ENCODE results near the gene OXCT2.
"Not testable (repeated sequence)": the region's sequence is repeated elsewhere in the genome, so short reads cannot be mapped to it uniquely, and the experiment has no call there.

The OXCT2 gene

DNA sequence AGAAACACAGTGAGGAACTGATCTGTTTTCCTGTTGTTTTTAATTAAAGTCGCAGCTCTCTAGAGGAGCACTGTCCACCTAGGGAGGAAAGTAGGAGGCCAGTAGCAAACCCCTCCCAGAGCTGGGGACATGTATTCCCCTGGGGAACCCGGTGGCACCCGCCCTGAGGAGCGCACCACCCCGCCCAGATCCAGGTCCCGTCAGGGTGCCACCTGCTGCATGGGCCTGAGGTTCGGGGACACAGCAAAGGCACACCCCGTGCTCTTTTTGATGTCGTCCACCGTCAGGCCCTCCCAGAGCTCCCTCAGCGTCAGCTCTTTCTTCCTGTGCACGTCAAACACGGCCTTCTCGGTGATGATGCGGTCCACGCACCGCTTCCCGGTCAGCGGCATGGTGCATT is 1.6 kb downstream of the OXCT2 start:
- H3K4me1 Mint-ChIP-seq; H3K4me3 Mint-ChIP-seq; H3K9me3 Mint-ChIP-seq; H3K27ac Mint-ChIP-seq; H3K36me3 Mint-ChIP-seq (ENCODE audit: low read depth): not testable (repeated sequence)
- peaks cover 12% of the 10 kb centered on the region for H3K27me3 Mint-ChIP-seq (ENCODE audit: low read depth)

DNA sequence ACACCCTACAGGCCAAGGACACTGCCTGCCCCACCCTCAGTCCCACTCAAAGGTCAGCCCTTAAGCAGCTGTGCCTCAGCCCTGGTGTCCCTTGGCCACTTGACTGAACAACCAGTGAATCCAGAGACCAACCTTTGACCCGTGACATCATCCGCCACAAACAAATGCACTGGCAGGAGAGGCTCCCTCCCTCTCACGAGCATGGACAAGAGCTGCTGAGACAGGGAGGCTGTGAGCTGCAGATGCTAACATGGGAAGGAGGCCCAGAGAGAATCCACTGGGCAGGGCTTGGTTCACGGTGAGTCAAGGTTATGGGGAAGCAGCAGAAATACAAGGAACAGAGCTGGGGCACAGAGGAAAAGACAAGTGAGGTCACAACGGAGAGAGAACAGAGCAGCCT is 4.7 kb downstream of the OXCT2 start:
- not testable (repeated sequence) for H3K36me3 Mint-ChIP-seq (ENCODE audit: low read depth); H3K4me3 Mint-ChIP-seq; H3K4me1 Mint-ChIP-seq; H3K9me3 Mint-ChIP-seq
- H3K27me3 Mint-ChIP-seq (ENCODE audit: low read depth): peaks cover 12% of the 10 kb centered on the region
- peak overlapping the region in 1 of 3 experiments; percentile 56 for H3K27ac Mint-ChIP-seq

DNA sequence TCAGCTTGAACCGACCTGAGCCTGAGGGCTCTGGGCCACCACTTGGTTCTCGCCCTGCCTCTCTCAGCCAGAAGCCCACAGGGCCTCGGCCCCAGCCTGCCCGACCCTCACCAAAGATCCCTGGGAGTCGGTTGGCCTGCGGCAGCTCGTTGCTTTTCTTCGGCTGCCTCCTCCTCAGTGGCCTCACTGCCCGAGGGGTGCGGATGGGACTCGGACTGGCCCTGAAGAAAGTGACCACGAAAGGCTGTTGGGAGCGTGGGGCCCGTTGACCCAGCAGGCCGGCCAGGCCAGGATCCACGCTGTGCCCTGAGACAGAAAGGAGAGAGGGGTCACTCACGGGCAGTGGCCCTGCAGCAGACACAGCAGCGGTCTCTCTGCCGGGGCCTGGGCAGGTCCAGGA is 6.6 kb downstream of the OXCT2 start:
- not testable (repeated sequence) for H3K4me1 Mint-ChIP-seq; H3K9me3 Mint-ChIP-seq; H3K4me3 Mint-ChIP-seq; H3K36me3 Mint-ChIP-seq (ENCODE audit: low read depth); H3K27me3 Mint-ChIP-seq (ENCODE audit: low read depth); H3K27ac Mint-ChIP-seq

DNA sequence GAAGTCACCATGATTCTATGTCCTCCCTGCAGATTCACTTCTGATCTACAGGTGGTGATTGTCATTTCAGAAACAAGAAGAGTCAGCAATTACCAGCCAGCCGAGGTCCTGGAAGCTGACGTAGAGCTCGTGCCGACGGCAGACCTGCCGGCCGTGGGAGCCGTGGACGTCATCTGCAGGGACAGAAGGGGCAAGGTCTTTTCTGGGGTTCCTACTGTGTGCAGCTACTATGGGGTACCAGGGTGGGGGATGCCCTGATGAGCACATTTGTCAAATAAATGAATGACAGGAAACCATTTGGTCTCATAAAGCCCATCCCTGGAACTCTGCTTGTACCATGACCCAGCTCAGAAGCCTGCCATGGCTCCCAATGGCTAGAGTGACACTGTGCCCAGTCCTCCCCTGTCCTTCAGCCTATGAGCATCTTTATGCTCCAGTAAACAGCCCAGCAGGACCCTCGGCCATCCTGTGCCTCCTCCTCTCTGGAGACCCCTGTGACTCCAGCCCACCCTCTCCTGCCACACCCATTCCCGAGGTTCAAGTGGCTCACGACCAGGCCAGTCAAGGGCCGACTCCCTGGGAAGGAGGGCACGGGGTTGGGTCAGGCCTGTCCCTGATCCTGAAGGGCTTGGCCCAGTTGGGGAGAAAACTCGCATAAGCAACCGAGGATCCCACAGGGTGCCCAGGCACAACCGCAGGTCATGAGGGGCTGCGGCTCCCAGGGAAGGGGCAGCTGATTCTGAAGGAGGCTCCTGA is 7.4 kb downstream of the OXCT2 start:
- H3K4me3 Mint-ChIP-seq; H3K27me3 Mint-ChIP-seq (ENCODE audit: low read depth); H3K27ac Mint-ChIP-seq; H3K9me3 Mint-ChIP-seq; H3K4me1 Mint-ChIP-seq: not testable (repeated sequence)
- H3K36me3 Mint-ChIP-seq (ENCODE audit: low read depth): peaks cover 11% of the 10 kb centered on the region

DNA sequence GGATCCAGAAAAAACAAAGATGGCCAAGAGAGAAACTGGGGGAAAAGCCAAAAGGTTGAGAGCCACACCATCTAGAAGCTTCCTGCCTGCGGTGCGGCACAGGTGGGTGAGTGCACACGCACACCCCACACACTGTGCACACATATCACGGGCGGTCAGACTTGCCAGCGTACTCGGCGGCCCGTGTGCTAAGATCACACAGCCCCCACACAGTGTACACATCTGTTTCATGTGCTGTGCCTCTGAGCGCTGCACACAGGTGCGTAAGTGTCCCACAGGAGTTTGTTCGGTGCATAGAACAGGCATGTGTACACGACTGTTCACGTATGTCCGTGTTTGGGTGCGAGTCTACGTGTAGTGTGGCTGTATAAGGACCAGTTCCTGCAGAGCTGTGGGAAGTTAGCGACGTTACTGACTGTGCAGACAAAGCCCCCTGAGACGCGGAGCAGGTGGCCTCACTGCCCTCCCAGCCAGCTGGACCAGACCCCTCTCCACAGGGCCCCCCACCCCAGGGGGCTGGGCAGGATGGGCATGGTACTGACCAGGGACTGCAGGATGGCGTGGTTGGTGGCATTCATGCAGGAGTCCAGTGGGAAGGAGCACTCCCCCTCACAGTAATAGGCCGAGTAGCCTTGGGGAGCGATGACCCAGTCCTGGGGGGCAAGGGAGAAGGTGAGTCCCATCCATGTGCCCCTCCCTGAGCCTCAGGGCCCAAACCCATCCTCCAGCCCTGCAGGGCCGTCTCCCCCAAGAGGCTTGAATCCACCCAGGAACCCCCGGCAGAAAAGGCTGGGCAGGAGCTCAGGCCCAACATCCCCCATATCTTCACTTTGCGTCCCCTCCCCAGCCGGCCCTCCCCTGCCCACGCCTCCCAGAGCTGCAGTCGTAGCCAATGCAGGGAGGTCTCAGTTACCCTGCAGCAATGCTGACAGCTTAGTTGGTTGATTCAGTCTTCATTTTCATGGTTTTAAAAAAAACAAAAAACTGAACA is 8.3 kb downstream of the OXCT2 start:
- Mint-ChIP-seq H3K27me3 (ENCODE audit: low read depth) (peaks cover 4% of the 10 kb centered on the region), H3K27ac (no peak overlapping the region), H3K4me1 (no peaks in the 10 kb centered on the region), H3K9me3 (no peaks in the 10 kb centered on the region), H3K36me3 (ENCODE audit: low read depth) (peaks cover 16% of the 10 kb centered on the region), H3K4me3 (no peak overlapping the region)
- TF ChIP-seq, protein P1, sequence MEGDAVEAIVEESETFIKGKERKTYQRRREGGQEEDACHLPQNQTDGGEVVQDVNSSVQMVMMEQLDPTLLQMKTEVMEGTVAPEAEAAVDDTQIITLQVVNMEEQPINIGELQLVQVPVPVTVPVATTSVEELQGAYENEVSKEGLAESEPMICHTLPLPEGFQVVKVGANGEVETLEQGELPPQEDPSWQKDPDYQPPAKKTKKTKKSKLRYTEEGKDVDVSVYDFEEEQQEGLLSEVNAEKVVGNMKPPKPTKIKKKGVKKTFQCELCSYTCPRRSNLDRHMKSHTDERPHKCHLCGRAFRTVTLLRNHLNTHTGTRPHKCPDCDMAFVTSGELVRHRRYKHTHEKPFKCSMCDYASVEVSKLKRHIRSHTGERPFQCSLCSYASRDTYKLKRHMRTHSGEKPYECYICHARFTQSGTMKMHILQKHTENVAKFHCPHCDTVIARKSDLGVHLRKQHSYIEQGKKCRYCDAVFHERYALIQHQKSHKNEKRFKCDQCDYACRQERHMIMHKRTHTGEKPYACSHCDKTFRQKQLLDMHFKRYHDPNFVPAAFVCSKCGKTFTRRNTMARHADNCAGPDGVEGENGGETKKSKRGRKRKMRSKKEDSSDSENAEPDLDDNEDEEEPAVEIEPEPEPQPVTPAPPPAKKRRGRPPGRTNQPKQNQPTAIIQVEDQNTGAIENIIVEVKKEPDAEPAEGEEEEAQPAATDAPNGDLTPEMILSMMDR (IDR thresholded peaks at IDR 0.05; ENCODE audit: unreplicated experiment in 3 of 3): no peak

DNA sequence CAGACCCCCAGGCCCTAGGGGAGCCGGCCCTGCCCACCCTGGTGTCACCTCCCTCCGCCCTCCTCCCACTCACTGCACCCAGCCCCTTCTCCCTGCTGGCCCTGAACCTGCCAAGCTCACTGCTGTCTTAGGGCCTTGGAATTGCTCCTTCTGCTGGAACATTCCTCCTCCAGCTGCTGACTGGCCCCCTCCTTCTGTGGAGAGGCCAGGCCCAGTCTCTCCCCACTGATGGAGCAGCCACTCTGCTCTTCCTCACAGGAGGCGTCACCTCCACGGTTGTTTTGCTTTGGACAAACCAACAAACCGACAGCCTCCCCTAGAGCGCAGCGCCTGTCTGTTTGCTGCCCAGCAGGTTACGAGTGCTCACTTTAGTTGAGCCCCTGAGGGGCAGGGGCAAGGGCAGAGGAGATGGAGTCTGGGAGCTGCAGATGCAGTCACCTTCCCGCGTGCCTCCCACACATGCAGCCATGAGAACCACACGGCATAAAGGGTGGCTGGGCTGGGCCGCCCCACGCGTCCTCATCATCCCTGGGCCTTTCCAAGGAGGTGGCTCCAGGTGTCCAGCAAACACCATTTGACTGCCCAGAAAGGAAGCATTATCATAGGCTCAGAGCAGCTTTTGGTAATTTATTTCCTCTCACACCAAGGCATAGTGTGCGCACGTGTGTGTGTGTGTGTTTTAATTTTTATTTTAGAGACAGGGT is 9.4 kb downstream of the OXCT2 start:
- Mint-ChIP-seq H3K9me3 (no peaks in the 10 kb centered on the region), H3K36me3 (ENCODE audit: low read depth) (peaks cover 22% of the 10 kb centered on the region), H3K4me3 (no peak overlapping the region), H3K27me3 (ENCODE audit: low read depth) (peaks cover 4% of the 10 kb centered on the region), H3K4me1 (no peaks in the 10 kb centered on the region), H3K27ac (peak overlapping the region in 1 of 3 experiments; percentile 33)
- TF ChIP-seq, protein P1 (IDR thresholded peaks at IDR 0.05; ENCODE audit: unreplicated experiment in 3 of 3): no peak

DNA sequence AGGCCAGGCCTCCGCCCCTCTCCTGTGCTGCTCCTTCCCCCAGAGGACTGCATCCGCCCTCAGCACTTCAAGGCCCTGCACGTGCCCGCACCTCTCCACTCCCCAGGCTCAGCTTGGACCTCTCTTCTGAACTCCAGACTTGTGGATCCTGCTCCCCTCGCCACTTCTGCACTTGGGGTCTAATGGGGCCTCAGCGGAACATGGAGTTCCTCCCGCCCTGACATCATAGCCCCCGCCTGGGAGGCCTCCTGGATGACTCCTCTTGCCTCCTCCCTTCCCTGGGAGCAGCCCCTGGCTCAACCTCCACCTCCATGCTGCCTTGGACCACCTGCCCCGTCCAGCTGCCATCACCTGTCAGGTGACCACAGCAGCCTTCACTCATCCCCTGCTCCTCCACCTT is 10.1 kb downstream of the OXCT2 start:
- H3K36me3 Mint-ChIP-seq (ENCODE audit: low read depth): peaks cover 25% of the 10 kb centered on the region
- H3K27ac Mint-ChIP-seq: no peak overlapping the region
- H3K4me1 Mint-ChIP-seq: peaks cover 4% of the 10 kb centered on the region
- TF ChIP-seq, protein P1 (IDR thresholded peaks at IDR 0.05; ENCODE audit: unreplicated experiment in 3 of 3): no peak
- H3K27me3 Mint-ChIP-seq (ENCODE audit: low read depth): no peaks in the 10 kb centered on the region
- H3K4me3 Mint-ChIP-seq: no peak overlapping the region
- H3K9me3 Mint-ChIP-seq: no peaks in the 10 kb centered on the region
